GM13976 (cell line): Measurements from ENCODE around the gene CNPY1.

ENCODE experiments used
- DNase-seq: peaks from one replicate; pipeline ENCODE4 v3.0.0; 2012; ENCODE audit warnings: low spot score
- in situ Hi-C: fragments of 300-500 bp; cut with MboI; formaldehyde crosslinking; loops from one replicate; pipeline ENCODE4 v1.12.0; 2022; ENCODE audit warnings: low sequenced_read_pairs, mixed read lengths, inconsistent platforms; ENCODE audit not compliant: unreplicated experiment
- TF ChIP-seq, protein P1 (sequence below): IDR thresholded peaks from 2 replicates; pipeline ENCODE4 v1.5.1; 2012; ENCODE audit warnings: borderline replicate concordance, mild to moderate bottlenecking; ENCODE audit not compliant: insufficient read depth; ENCODE audit errors: extremely low read depth, missing control alignments, control extremely low read depth

Gene CNPY1

DNA sequence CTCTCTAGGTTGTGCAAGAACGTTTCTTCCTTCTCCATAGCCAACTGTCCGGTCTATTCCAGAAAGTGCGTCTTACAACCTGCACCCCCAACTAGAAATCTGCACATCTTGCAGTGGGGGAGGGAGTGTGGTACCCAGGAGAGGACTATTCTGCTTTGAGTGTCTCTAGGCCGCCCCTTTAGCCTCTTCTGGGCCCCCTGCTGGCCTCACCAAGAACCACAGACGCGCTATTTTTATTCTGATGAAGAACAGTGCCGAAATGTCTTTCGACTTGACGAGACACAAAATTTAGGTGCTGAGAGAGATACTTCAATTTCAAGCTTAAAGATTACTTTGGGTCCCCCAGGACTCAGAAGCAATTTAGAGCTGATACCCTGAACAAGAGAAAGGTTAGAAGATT is 1.0 kb downstream of the CNPY1 start:
- no peak for DNase-seq
- in situ Hi-C loops = loop anchor here (25.0 kb wide), 1 partner anchor 633 kb away; no protein-coding TSS in a partner anchor
- TF ChIP-seq, protein P1, sequence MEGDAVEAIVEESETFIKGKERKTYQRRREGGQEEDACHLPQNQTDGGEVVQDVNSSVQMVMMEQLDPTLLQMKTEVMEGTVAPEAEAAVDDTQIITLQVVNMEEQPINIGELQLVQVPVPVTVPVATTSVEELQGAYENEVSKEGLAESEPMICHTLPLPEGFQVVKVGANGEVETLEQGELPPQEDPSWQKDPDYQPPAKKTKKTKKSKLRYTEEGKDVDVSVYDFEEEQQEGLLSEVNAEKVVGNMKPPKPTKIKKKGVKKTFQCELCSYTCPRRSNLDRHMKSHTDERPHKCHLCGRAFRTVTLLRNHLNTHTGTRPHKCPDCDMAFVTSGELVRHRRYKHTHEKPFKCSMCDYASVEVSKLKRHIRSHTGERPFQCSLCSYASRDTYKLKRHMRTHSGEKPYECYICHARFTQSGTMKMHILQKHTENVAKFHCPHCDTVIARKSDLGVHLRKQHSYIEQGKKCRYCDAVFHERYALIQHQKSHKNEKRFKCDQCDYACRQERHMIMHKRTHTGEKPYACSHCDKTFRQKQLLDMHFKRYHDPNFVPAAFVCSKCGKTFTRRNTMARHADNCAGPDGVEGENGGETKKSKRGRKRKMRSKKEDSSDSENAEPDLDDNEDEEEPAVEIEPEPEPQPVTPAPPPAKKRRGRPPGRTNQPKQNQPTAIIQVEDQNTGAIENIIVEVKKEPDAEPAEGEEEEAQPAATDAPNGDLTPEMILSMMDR = no peak

GRCh38 chr7:155544485-155544884 is 1.9 kb downstream of the CNPY1 start:
- DNase-seq = no peak
- in situ Hi-C loops = loop anchor here (25.0 kb wide), 1 partner anchor 632 kb away; no protein-coding TSS in a partner anchor
- TF ChIP-seq, protein P1 = no peak

GRCh38 chr7:155543926-155544325 is 2.4 kb downstream of the CNPY1 start:
- TF ChIP-seq, protein P1 = no peak
- in situ Hi-C loops = loop anchor here (25.0 kb wide), 1 partner anchor 632 kb away; no protein-coding TSS in a partner anchor

GRCh38 chr7:155543011-155543876 is 3.1 kb downstream of the CNPY1 start:
- DNase-seq = no peak
- TF ChIP-seq, protein P1 = no peak
- in situ Hi-C loops = loop anchor here (25.0 kb wide), 1 partner anchor 631 kb away; no protein-coding TSS in a partner anchor

More at GRCh38 chr7:155543926-155544325, 2.4 kb downstream of the CNPY1 start:
- no peak for DNase-seq

GRCh38 chr7:155541986-155542675 is 4.2 kb downstream of the CNPY1 start:
- no peak for DNase-seq
- in situ Hi-C loops = loop anchor here (25.0 kb wide), 1 partner anchor 630 kb away; no protein-coding TSS in a partner anchor
- TF ChIP-seq, protein P1 = no peak

GRCh38 chr7:155540553-155540952 is 5.8 kb downstream of the CNPY1 start:
- in situ Hi-C loops = loop anchor here (25.0 kb wide), 1 partner anchor 628 kb away; no protein-coding TSS in a partner anchor
- TF ChIP-seq, protein P1 = no peak
- no peak for DNase-seq
